Measurements from ENCODE around the gene SPHK2. TPM values are rescaled to one million over a fixed set of nuclear protein-coding genes. Genes with fewer than 3 reads are reported as not detected.

Gene SPHK2
- total and polyA plus RNA-seq, 2 experiments from 2014 or later: 18.3 to 50.3 TPM

- Mint-ChIP-seq H3K9me3 (no peaks in the 10 kb centered on the region; the same call in 1 of the 3 replicates), H3K4me3 (peak overlapping the region; percentile 93), H3K36me3 (ENCODE audit: low read depth) (peaks cover 53% of the 10 kb centered on the region), H3K27ac (peak overlapping the region; percentile 98), H3K4me1 (peaks cover 50% of the 10 kb centered on the region), H3K27me3 (ENCODE audit: insufficient read depth, low read depth, poor library complexity) (peaks cover 43% of the 10 kb centered on the region)
- H2AFZ ChIP-seq: no peak overlapping the region
- no peak for TF ChIP-seq ZNF462 (CRISPR knock-in tag; IDR thresholded peaks at IDR 0.05)
- no peak for TF ChIP-seq ZNF114 (CRISPR knock-in tag; IDR thresholded peaks at IDR 0.05)
- no peak for TF ChIP-seq REST (IDR thresholded peaks at IDR 0.05; ENCODE audit: unreplicated experiment)
- TF ChIP-seq EZH2 (IDR thresholded peaks at IDR 0.05; ENCODE audit: low read depth, unreplicated experiment): no peak
- TF ChIP-seq JUNB (IDR thresholded peaks at IDR 0.05; ENCODE audit: unreplicated experiment): no peak
- TF ChIP-seq CREB1 (CRISPR knock-in tag; IDR thresholded peaks at IDR 0.05; ENCODE audit: low read depth): no peak
- DNase-seq (ENCODE audit: low spot score): no peak
- peaks cover 52% of the 10 kb centered on the region for H3F3A ChIP-seq (replicated peaks; ENCODE audit: low read depth)
- peaks cover 32% of the 10 kb centered on the region for H3K36me3 ChIP-seq (ENCODE audit: insufficient read depth)
- peaks cover 40% of the 10 kb centered on the region for H3K79me2 ChIP-seq (replicated peaks; ENCODE audit: insufficient read depth)
- H3K4me2 ChIP-seq: peak overlapping the region; percentile 99; the same call in 1 of the 2 replicates
- H3K27me3 ChIP-seq (ENCODE audit: insufficient read depth): no peaks in the 10 kb centered on the region
- ATAC-seq: no peak
- H3K27ac ChIP-seq (ENCODE audit: low read depth): peak overlapping the region; percentile 99
- H3K9me2 ChIP-seq (ENCODE audit: insufficient read depth): no peaks in the 10 kb centered on the region
- peaks cover 39% of the 10 kb centered on the region for H3K4me1 ChIP-seq (ENCODE audit: insufficient read depth)
- peak overlapping the region; percentile 97; the same call in 1 of the 2 replicates for H3K4me3 ChIP-seq
- H4K20me1 ChIP-seq (replicated peaks; ENCODE audit: insufficient read depth): peaks cover 21% of the 10 kb centered on the region
Measured at GRCh38 chr19:48616041-48616436, 3.3 kb upstream of the SPHK2 start.

Data from GM23338 (cell line).